HG03066 (cell line): ENCODE results near the gene TERT.
A peak's percentile ranks its signal among the peaks of the same experiment; 100 is the strongest.
"Not testable (repeated sequence)": the region's sequence is repeated elsewhere in the genome, so short reads cannot be mapped to it uniquely, and the experiment has no call there.

Experiments
- ATAC-seq: cut with Tn5 transposase; IDR thresholded peaks from one replicate; pipeline ENCODE4 v1.9.1; 2021; ENCODE audit warnings: low read depth; ENCODE audit not compliant: unreplicated experiment

TERT gene

GRCh38 chr5:1294835-1295649, at the start of gene TERT:
Gene TERT, minus strand, starts transcription at chr5:1295068. Its CDS starts 79 bp downstream, at chr5:1294989.
- no peak for ATAC-seq

DNA sequence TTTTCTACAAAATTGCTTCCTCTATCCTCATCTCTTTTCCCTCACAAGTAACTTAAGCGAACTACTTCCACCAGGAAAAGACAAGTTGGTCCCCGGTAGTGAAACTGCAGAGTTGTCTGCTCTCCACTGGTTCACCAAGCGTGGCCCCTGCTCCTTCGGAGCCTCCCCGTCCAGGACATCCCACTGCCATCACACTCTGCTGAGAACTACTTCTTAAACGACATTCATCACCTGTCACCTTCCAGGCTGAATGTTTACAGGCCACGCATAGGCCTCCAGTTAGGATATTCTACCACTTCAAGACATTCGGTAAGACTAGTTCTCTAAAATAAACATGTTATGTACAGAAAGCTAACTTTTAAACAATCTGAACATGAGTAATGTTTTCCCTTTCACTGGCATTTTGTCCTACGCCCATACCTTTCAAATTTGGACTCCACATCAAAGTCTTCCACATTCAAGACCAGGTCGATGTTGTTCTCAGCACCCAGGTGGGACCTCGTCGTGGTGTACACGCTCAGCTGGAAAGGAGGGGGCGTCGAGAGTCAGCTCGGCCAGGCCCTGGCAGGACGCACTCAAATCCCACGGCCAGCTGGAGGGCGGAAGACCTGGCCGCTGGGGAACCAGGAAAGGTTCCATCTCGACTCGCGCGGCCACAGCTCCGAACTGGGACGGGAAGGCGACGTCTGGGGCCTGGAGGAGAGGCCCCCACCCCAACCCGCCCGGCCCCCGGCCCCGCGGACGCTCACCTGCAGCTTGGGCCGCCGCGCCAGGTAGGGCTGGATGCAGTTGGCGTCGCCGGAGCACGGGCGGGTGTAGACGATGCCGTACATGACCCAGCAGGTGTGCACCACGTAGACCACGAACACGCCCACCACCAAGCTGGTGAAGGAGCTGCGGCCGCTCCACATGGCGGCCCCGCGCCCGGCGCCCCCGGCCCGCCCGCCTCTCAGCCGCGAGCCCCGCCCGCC, 49.3 kb upstream of the TERT start:
- ATAC-seq, result peak; percentile 25

GRCh38 chr5:1343315-1343751, 48.5 kb upstream of the TERT start:
- ATAC-seq, result no peak

GRCh38 chr5:1342711-1343110, 47.8 kb upstream of the TERT start:
- ATAC-seq, result not testable (repeated sequence)

DNA sequence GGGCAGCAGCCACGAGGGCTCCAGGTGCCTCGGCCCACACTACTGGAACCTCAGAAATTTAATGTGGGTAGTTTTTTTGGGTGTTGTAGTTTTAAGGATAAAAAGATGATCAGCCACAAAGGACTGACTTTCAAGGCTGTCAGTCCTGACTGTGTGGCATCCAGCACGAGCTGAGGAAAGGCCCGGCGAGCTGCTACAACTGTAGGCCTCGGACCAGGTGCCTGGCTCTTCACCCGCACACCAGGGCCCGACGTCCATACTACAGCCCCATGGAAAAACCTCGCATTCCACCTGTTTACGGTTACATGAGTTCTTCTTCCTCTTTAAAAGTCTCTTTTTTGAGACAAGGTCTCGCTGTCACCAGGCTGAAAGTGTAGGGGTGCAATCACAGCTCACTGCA, 47.4 kb upstream of the TERT start:
- ATAC-seq, result no peak

DNA sequence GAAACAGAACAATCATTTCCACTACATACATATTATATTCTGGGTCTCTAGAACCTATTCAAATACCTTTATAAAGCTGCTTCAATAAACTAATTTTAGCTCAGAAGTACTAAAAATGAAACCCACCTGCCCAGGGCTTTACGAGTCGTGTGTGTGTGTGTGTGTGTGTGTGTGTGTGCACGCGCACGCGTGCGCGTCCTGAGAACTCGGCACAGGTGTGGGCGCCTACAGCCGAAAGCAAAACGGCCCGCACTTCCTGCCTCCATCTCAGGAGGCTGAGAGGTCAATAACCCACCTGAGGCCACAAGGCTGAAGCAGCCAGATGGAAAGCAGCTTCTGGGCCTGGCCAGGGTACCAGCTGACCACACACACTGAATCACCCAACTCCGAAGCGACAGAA, 47.0 kb upstream of the TERT start:
- no peak for ATAC-seq

- not testable (repeated sequence) for ATAC-seq
These were observed 44.9 kb upstream of the TERT start for GRCh38 chr5:1339818-1340210.

DNA sequence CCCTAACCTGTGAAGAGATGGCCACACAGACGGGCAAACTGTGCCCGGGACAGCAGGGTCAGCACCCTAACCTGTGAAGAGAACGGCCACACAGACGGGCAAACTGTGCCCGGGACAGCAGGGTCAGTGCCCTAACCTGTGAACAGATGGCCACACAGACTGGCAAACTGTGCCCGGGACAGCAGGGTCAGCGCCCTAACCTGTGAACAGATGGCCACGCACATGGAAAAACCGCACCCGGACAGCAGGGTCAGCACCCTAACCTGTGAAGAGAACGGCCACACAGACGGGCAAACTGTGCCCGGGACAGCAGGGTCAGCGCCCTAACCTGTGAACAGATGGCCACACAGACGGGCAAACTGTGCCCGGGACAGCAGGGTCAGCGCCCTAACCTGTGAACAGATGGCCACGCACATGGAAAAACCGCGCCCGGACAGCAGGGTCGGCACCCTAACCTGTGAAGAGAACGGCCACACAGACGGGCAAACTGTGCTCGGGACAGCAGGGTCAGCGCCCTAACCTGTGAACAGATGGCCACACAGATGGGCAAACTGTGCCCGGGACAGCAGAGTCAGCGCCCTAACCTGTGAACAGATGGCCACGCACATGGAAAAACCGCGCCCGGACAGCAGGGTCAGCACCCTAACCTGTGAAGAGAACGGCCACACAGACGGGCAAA, 44.4 kb upstream of the TERT start:
- not testable (repeated sequence) for ATAC-seq

DNA sequence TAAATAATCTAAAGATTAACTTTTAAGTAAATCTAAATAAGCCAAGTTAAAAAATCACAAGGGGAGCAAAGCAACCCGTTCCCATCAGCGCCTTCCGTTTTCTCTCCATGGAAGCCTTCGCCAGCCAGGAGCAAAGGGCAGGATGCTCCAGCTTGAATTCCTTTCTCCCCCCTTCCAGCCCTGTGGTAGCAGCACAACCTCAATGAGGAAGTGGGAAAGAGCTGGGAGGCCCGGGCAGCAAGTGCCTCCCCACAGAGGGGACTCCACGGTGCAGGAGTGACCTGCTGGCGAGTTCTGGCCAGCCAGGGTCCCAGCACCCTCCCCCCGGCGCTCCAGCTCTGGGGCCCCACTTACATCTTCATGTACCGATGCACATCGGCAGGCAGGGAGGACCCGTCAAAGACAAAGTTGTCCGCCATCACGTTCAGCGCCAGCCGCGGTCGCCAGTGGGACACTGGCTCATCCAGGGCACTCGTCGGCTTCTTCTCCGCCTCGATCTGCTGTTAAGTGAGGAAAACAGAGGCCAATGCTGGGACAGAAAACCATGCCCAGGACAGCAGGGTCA, 43.7 kb upstream of the TERT start:
- ATAC-seq, result no peak

GRCh38 chr5:1338196-1338490, 43.3 kb upstream of the TERT start:
- ATAC-seq, result no peak

DNA sequence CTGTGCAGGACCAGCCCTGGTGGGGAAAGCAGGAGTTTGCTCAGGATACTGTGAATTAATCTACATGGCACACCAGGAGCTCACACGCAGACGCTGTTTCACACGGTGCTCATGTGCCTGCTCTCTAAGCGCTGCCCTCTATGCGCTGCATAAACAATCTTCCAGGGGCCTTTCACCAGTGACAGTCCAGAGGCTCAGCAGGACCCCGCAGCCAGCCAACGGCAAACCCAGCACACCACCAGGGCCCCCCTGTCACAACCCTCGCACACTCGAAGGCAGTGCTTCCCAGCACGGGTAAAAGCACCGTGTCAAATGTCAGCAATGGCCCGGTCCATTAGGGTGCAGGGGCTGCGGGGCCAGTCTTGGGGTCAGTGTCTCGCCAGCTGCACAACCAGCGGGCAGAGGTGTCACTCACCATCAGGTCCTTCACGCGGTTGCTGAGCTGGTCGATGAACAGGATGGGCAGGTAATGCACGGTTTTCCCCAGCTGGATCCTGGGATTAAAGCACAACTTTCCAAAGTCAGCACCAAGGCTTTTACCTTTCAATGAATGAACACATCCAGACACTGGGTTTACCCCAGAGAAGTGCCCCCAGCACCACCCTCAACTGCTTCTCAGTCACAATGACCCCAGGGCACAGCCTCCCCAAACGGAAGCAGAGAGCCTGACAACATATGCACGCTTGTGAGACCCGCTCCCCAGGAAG, 42.8 kb upstream of the TERT start:
- ATAC-seq, result no peak

DNA sequence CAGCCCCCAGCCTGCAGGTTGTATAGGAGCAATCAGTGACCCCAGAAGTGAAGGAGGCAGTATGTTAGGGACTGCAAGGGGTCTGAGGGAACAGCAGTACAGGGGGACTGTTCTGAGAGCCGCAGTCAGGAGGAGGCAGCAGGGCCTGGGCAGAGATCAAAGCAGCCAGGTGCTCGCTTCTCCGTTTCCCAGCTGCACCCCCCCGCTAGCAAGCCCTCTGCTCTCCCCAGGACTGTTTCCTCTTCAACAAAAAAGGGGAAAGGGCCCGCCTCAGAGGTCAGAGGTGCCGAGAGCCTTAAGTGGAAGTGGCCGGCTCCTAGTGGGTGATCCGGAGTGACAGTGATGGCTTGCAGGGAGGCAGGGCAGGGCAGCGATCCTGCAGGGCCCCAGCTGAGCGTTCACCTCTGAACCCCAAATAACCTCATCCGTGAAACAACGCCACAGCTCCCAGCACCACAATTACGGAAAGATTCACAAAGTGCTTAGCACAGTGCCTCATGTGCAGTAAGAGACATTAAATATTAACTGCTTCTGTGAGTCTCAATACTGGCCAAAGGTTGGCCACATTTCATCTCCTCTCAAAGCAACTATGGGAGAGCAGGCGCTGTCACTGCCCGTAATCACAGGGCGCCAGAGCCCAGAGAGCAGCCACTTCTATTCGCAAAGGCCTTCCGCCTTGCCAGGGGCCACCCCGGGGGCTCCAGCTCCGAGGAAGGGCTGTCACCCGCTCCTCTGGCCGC, 42.1 kb upstream of the TERT start:
- no peak for ATAC-seq

DNA sequence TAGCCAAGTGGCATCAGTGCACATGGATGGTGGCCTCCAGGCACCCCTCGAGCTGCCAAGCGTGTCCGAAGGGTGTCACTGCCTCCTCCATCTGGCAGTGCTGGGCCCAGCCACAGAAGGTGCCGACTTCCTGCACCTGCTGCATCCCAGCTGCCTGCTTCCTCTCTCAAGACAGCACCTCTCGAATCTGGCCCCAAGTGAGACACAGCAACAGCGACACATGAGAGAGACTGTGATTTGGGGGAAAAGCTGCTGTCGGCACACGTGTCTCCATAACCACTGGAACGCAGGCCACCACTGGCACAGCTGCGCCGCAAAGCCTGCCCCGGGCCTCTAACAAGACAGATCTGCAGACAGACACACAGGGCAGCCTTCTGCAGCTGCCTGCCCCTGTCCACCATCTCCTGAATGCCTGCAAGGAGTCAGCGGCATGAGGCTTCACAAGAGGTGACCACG, 41.3 kb upstream of the TERT start:
- no peak for ATAC-seq

DNA sequence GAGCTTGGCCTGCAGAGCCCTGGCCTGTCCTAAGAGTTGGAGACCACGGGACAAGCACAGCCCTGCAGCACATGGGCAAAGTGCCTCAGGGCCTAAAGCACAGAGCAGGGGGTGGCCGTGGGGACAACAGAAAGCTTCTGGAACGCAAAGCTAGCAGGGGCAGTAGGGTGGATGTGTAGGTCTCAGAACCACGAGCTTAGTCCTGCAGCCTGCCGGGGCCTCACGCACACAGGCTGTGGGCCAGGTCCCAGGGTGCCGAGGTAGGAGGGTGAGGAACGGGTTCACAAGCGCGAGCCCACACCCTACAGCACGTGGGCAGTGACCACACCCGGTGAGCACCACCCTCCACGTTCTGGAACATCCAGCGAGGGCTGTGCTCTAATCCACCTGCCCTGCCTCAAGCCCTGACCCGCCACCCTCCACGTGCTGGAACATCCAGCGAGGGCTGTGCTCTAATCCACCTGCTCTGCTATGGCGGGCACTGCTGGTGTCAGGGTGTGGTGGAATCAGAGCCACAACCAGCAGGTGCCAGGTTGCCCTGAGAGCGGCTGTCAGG, 40.8 kb upstream of the TERT start:
- ATAC-seq, result no peak

GRCh38 chr5:1334831-1335539, 40.1 kb upstream of the TERT start:
- no peak for ATAC-seq

GRCh38 chr5:1333986-1334385, 39.1 kb upstream of the TERT start:
- no peak for ATAC-seq

DNA sequence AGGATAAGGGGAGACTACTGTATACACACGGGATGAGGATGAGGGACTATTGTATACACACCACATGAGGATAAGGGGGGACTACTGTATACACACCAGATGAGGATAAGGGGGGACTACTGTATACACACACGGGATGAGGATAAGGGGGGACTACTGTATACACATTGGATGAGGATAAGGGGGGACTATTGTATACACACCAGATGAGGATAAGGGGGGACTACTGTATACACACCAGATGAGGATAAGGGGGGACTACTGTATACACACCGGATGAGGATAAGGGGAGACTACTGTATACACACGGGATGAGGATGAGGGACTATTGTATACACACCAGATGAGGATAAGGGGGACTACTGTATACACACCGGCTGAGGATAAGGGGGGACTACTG, 38.4 kb upstream of the TERT start:
- not testable (repeated sequence) for ATAC-seq

DNA sequence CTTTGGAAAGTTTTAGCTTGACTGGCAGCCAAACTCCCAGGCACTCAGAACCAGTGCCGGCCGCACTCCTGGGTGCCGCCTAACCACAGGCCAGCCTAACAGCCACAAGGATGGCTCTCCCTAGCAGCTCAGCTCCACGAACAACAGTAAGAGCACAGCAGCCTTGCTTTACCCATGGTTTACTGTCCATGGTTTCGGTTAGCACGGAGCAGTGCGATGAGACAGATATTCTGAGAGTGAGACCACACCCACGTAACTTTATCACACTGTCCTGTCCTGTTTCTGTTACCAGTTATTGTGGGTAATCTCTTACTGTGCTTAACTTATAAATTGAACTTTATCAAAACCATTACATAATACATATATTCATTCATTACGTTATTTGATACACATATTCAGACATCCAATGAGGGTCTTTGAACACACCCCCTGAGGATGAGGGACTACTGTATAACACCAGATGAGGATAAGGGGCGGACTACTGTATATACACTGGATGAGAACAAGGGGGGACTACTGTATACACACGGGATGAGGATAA, 37.7 kb upstream of the TERT start:
- no peak for ATAC-seq
